NCI-H128 (cell line): ENCODE results near the gene CHST11.
"Not testable (repeated sequence)": the region's sequence is repeated elsewhere in the genome, so short reads cannot be mapped to it uniquely, and the experiment has no call there.

Source experiments
- DNase-seq: peaks from one replicate; lab custom pipeline; 2025; ENCODE audit not compliant: unreplicated experiment; lab: John Stamatoyannopoulos, UW

CHST11 gene

DNA sequence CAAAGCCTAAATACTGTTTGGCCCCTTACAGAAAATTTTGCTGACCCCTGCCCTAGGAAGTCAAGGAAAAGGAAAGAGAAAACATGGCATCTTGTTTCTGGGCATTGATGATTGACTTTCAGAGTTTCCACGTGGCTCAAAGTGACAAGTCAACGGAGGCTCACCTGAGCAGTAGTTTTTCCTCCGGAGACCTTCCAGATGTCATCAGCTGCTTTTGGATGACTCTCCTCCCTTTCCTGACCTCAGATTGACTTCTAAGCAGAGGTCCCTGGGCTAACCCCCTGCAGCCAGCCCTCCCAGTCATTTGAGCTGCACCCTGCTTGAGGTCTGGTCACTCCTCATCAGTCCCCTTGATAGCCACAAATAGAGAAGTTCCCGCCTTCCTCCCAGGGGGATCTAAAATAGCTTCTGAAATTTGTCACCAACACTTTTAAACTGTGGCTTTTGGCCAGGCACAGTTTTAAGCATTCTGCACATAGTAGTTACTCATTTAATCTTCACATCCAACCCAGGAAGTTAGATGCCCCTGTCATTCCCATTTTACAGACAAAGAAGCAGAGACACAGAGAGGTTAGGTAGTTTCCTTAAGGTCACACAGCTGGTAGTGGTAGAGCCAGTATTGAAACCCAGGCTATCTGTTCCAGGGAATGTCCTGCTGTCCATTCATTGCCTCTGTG, 143.4 kb downstream of the CHST11 start:
- no peak for DNase-seq

DNA sequence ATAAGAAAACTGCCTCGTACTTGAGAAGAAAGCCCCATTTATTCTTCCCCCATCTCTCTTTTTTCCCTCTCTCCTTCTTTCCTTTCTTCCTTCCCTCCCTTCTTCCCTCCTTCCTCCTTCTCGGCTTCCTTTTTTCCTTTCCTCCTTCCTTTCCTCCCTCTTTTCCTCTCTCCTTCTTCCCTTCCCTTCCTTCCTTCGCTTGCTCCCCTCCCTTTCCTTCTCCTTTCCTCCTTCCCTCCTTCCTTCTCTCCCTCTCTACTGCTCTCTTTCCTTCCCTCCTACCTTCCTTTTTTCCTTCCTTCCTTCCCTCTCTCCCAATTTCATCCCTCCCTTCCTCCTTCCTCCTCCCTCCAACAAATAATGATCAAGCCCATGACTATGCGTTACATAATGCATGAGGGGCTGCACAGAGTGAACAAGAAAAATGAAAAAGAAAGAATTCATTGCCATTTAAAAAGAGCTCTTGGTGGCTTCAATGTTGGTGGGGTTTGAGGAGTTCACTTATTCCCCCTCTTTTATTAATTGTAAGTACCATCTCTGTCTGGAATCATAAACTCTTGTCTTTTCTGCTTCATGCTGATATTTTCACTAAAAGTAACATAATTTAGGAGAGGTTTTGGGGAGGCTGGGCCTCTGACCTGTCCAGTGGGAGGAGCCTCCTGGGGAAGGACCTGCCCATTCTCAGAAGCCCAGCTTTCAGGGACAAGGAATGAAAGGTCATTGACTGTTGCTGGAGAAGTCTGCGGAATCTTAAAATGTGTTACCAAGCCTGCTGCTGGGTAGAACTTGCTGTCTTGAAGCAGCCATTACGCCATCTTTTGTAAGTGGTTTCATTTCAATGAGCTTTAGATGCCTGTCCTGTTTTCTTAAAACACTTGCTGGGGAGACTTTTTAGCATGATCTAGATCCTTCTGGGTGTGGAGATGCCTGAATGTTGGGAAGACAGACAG, 144.3 kb downstream of the CHST11 start:
- no peak for DNase-seq

DNA sequence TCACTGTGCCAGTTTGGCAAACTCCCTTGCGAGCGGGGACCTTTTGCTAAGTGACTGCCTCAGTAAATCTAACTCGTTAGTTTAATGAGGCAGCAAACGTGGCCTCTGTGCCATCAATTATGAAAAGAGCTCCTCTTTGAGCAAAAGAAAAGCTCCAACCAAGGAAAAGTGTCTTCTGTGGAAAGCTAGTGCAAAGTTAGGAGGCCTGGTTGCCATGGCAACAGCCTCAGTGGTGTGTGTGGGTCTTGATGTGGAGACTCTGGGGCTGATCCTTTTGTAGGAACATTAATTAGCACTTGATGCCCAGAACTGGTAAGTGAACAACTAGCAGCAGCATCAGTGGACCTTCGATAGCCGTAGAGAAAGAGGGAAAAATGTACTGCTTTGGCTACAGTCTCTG, 145.7 kb downstream of the CHST11 start:
- no peak for DNase-seq

DNA sequence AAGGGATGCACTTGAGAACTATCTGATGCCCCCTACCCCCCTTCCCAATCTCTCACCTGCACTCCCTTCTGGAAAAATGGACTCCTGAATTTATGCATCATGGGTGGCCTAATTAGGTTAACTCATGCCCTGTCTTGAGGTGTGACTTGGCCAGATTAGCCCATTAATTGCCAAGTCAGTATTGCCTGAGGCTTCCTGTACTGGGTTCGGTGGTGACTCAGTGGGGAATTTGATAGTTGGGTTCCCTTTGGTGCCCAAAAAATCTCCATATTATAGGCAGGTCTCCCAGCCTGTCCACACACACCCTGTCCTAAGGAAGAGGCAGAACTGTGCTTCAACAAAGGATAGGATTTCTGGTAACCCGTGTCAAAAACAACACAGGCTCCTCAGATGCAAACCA, 146.1 kb downstream of the CHST11 start:
- DNase-seq: no peak

- DNase-seq: no peak
Observed at GRCh38 chr12:104603545-104603973, 146.8 kb downstream of the CHST11 start.

DNA sequence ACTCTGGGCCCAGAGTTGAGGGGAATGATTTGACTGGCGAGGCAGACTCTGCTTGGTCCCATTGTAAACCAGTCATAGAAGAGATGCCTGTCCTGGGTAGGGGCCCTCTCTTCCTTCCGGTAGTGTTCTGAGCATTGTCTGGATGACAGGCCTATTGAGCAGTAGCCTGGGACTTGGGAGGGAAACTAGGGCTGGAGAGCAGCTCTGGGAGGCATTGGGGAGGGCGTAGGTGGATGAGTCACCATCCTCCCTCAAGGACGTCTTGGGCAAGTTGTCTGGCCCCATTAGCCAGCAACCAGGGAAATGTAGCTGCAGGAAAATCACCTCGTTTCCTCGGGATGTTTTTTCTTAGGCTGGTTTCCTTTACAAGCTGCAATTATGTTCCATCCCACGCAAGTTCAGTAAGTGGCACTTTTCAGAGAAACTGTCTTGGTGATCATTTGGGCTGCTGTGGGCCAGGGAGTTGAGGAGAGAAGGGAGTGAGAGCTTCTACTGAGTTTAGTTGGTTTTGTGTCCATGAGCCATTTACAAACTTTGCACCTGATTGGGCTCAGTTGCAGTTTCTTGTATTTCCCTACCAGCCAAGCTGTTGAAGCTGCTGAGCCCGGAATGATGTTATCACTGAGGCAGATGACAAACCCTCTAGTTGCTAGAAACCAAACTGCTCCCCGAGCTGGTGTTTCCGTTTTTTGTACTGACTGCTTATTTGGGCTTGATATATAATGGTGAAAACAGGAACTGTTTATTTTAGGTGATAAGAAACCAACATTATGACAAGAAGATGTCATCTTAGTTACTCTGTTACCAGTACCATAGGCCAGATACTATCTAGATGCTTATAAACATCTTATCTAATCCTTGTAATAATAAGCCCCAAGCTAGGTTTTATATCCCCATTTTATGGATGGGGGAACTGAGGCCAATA, 147.6 kb downstream of the CHST11 start:
- DNase-seq: no peak

- no peak for DNase-seq
Observed at GRCh38 chr12:104604995-104605675, 148.4 kb downstream of the CHST11 start.

DNA sequence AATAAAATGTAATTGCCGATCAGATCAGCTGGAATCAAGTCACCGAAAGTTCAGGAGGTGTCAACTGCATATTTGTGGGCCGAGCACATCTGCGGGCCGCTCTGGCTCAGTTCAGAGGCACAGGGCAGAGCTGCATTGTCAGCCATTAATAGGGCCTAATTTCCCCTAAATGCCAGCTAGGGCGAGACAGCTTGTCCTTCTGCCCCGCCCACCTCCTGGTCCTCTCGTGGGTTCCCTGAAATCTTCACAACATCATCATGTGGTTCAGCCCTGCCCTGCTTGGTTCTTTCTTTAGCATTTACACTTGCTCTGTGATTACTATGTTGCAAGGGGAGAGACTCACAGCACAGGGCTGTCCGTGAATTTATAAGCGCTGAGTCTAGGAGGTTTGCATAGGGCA, 148.9 kb downstream of the CHST11 start:
- DNase-seq: no peak

GRCh38 chr12:104608998-104609397, 152.2 kb downstream of the CHST11 start:
- no peak for DNase-seq

- DNase-seq: no peak
Observed at GRCh38 chr12:104609445-104609844, 152.7 kb downstream of the CHST11 start.

DNA sequence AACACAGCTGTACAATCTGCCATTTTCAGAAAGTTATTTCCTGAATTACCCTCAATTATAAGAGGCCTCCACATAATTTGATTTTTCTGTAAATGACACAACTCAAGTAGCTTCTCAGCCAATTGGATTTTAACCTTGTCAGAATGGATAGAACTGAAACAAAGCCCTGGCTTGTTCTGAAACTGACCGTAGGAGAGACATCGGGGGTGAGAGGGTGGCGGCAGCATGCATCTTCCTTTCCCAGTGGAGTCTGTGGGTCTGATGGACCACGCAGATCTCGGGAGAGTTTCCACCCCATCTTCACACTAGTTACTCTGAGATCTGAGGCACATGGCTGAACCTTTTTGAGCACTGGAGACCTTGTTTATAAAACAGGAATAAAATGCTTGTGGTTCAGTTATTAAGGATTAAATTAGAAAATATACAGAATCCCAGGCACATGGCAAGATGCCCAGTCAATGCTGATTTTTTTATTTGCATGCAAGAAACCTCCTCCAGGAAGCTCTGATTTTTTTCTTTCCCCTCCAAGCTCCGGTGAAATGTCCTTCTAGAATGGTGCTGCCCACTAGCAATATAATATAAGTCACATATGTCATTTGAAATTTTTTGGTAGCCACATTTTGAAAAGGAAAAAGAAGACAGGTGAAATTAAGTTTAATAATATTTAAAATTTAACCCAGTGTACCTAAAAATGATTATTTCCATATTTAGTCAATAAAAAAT, 153.9 kb downstream of the CHST11 start:
- DNase-seq: no peak

DNA sequence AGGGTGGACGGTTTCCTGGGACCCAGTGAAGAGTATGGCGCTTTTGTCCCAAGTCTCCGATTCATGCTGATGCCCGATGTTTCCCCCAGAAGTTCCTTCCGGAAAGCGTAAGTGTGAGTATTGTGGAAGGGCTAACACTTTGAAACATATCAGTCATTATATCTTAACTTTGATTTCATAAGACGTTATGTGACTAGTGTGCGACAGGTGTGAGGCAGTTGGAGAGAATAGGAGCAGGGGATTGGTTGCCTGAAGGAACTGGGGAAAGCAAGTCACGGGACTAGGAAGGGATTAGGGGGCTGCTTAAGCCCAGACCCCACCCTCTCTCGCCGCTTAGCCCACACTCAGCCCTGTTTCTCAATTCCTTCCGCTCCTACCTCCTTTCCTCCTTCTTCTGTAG, 154.9 kb downstream of the CHST11 start:
- DNase-seq: no peak

GRCh38 chr12:104613372-104613771, 156.6 kb downstream of the CHST11 start:
- not testable (repeated sequence) for DNase-seq

DNA sequence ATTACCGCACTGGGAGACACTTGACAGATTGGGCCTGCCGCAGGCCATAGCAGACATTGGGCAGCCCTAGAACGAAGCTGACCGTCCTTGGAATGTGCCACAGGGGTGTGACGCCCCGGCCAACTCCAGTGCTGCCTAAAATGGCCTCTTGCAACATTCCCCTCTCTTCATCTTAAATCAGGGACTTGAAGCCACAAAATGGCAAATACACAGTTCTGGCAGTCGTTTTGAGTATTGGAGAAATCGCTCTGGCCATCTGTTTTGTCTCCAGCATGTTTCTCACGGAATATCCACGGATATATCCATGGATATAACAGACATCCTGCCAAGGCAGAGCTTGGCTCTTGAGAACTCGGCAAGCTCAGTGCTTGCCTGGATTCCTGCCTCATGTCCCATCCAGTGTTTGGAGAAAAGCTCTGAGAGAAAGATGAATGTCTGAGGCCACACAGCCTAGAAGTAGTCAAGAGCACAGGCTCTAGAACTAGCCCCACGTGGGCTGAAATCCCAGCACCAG, 158.4 kb downstream of the CHST11 start:
- DNase-seq: no peak

GRCh38 chr12:104618691-104619090, 161.9 kb downstream of the CHST11 start:
- no peak for DNase-seq

DNA sequence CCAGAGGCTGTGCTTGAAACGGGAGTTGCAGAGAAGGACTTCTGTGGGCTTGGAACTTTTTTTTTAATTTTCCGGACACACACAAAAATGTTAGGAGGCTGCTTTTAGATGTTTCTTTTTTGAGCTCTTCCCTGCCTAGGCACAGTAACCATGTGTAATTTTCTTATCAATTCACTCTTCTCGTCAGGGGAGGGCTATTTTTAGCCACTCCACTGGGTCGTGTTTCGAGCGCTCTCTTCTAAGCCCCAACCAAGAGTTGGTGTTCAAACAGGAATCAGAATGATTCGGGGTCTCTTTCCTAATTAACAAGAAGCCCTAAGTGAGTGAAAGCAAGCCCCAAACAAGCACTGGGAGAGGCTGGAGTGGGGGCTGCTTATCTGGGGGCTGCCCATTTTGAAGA, 162.6 kb downstream of the CHST11 start:
- DNase-seq: no peak

GRCh38 chr12:104620837-104621531, 164.2 kb downstream of the CHST11 start:
- no peak for DNase-seq

- DNase-seq: no peak
Observed at GRCh38 chr12:104622928-104623327, 166.2 kb downstream of the CHST11 start.

DNA sequence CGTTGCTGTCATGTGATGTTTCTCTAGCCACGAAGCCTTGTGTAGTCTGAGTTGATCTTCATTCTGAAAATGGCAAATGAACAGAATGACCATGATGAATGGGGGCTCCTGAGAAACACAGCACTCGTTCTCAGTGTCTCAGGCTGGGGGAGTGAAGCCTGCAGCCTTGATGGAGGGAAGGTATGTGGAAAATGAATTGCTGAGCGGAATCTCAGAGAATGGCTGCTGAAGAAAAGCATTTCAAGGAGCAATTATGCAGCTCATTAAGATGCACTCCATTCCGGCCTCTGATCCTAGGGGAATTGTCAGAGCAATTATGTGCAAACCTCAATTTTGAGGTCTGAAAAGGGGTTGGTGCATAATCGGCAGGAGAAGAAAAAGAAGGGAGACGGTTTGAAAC, 167.1 kb downstream of the CHST11 start:
- no peak for DNase-seq
